Neuronal stem cell (in vitro differentiated cells): Measurements from ENCODE around the gene MTRFR. TPM values are rescaled to one million over a fixed set of nuclear protein-coding genes. Genes with fewer than 3 reads are reported as not detected.

ENCODE experiments used
- DNase-seq: peaks from one replicate; pipeline ENCODE4 v3.0.0-alpha.2; 2013; ENCODE audit warnings: low spot score
- H2AFZ ChIP-seq: one replicate; pipeline ENCODE4 v1.6.1; 2013; ENCODE audit warnings: mild to moderate bottlenecking, low read length, inconsistent platforms
- H2AK5ac ChIP-seq: 2 replicates; pipeline ENCODE4 v1.6.1; 2013; ENCODE audit warnings: low read depth, mild to moderate bottlenecking, inconsistent platforms, low read length, moderate library complexity, mixed read lengths
- H2BK120ac ChIP-seq: 2 replicates; pipeline ENCODE4 v1.6.1; 2013; ENCODE audit warnings: low read depth, mild to moderate bottlenecking, inconsistent platforms, low read length, moderate library complexity, mixed read lengths
- H2BK12ac ChIP-seq: one replicate; pipeline ENCODE4 v1.6.1; 2013; ENCODE audit warnings: low read length, inconsistent platforms
- H2BK15ac ChIP-seq: 2 replicates; pipeline ENCODE4 v1.6.1; 2013; ENCODE audit warnings: mild to moderate bottlenecking, low read length, inconsistent platforms, mixed read lengths
- H2BK5ac ChIP-seq: one replicate; pipeline ENCODE4 v1.6.1; 2013; ENCODE audit warnings: inconsistent platforms, mild to moderate bottlenecking, low read length, moderate library complexity
- H3K14ac ChIP-seq: one replicate; pipeline ENCODE4 v1.6.1; 2013; ENCODE audit warnings: low read length, inconsistent platforms
- H3K18ac ChIP-seq: 2 replicates; pipeline ENCODE4 v1.6.1; 2013; ENCODE audit warnings: low read length, inconsistent platforms
- H3K23ac ChIP-seq: 2 replicates; pipeline ENCODE4 v1.6.1; 2013; ENCODE audit warnings: low read depth, mild to moderate bottlenecking, mixed read lengths, low read length, inconsistent platforms; ENCODE audit not compliant: poor library complexity
- H3K27ac ChIP-seq: replicated peaks from 3 replicates; pipeline ENCODE4 v1.5.1; 2013; ENCODE audit warnings: low read length, inconsistent platforms
- H3K27me3 ChIP-seq, 3 experiments: 2 replicates each; pipeline ENCODE4 v1.6.1; 2013; ENCODE audit warnings: low read length in 3 of 3, mild to moderate bottlenecking in 2 of 3, inconsistent platforms in 1 of 3, low read depth in 1 of 3, mixed read lengths in 1 of 3, moderate library complexity in 1 of 3; ENCODE audit not compliant: control insufficient read depth in 3 of 3, insufficient read depth in 3 of 3
- H3K36me3 ChIP-seq, 2 donors: replicated peaks in 1 of 2; 2 replicates each; pipeline ENCODE4 v1.6.1; 2013; ENCODE audit warnings: low read length in 2 of 2; ENCODE audit not compliant: control insufficient read depth in 2 of 2, insufficient read depth in 2 of 2
- H3K4ac ChIP-seq: 2 replicates; pipeline ENCODE4 v1.6.1; 2013; ENCODE audit warnings: inconsistent platforms, mild to moderate bottlenecking, low read length, moderate library complexity
- H3K4me1 ChIP-seq, 2 donors: 1 replicate in 1 of 2; 2 replicates in 1 of 2; pipeline ENCODE4 v1.6.1; 2013; ENCODE audit warnings: low read length in 2 of 2, low read depth in 1 of 2; ENCODE audit not compliant: control insufficient read depth in 2 of 2, insufficient read depth in 1 of 2
- H3K4me2 ChIP-seq: one replicate; pipeline ENCODE4 v1.6.1; 2013; ENCODE audit warnings: mild to moderate bottlenecking, low read length, inconsistent platforms; ENCODE audit not compliant: insufficient read depth, poor library complexity, severe bottlenecking
- H3K4me3 ChIP-seq, 2 donors: 2 replicates each; pipeline ENCODE4 v1.5.1; 2013; ENCODE audit warnings: low read length in 2 of 2, mild to moderate bottlenecking in 2 of 2, inconsistent platforms in 1 of 2, moderate library complexity in 1 of 2
- H3K79me1 ChIP-seq: one replicate; pipeline ENCODE4 v1.6.1; 2013; ENCODE audit warnings: low read depth, mild to moderate bottlenecking, inconsistent platforms, low read length, moderate library complexity
- H3K9ac ChIP-seq: one replicate; pipeline ENCODE4 v1.6.1; 2013; ENCODE audit warnings: mild to moderate bottlenecking, low read depth, low read length, inconsistent platforms; ENCODE audit not compliant: poor library complexity
- H3K9me3 ChIP-seq, 2 donors: replicated peaks in 1 of 2; 2 replicates each; pipeline versions ENCODE3 to v1.6.1; 2013; ENCODE audit warnings: low read length in 2 of 2, mild to moderate bottlenecking in 2 of 2, inconsistent platforms in 1 of 2, low read depth in 1 of 2, mixed read lengths in 1 of 2, moderate library complexity in 1 of 2; ENCODE audit not compliant: control insufficient read depth in 2 of 2, insufficient read depth in 1 of 2
- H4K8ac ChIP-seq: one replicate; pipeline ENCODE4 v1.6.1; 2013; ENCODE audit warnings: low read depth, mild to moderate bottlenecking, inconsistent platforms, low read length, moderate library complexity
- H4K91ac ChIP-seq: one replicate; pipeline ENCODE4 v1.6.1; 2013; ENCODE audit warnings: low read length, low read depth, mild to moderate bottlenecking, inconsistent platforms; ENCODE audit not compliant: poor library complexity
- WGBS, 2 donors: extraction: QIAGEN DNeasy Blood & Tissue Kit; methylation state at CpG; one replicate each; pipeline ENCODE4 v1.1.7; 2013; ENCODE audit warnings: missing lambda C conversion rate in 2 of 2, mixed read lengths in 1 of 2; ENCODE audit not compliant: insufficient read length in 2 of 2, insufficient replicate concordance in 1 of 2; ENCODE audit errors: extremely low coverage in 2 of 2; 5-methylcytosine and 5-hydroxymethylcytosine counted together
- polyA plus RNA-seq, 2 experiments: library from polyadenylated mRNA; stranded (reverse); fragments of 200-250 nt; gene quantifications; one replicate each; pipeline ENCODE4 v1.2.3, GENCODE V29; 2013

MTRFR gene
- polyA plus RNA-seq (2013, experiment 1 of 2) = 23.8 TPM
- polyA plus RNA-seq (2013, experiment 2 of 2) = 23.3 TPM

DNA sequence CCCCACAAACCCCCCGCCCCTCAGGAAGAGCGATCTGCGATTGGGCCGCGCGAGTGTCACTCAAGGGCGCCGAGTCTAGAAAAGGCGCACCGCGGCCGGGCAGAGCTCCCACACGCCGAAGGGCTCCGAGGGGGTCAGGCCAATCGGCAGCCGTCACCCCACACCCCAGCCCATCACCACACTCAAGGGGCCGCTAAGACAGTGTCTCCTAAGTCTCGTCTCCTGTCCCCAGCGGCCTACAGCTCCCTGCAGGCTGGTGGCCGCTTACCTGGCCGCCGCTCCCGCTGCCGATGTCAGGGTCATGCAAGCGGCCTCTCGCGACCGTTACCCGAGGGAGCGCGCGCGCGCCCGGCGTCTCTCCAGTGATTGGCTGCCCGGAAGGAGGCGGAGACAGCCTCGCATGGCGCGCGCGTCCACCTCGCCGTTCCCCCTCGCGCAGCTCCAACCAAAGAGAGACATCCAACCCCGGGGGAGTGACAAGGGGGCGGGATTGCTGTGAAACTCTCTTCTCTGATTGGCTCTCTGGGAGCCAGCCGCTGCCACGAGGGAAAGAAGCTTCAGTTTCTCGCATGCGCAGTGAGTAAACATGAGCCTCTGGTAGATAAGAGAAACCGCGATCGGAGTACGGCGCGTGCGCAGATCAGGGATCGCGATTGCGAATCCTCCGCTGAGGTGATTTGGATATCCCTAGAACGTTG lies at the start of gene MTRFR, which contains the start of gene MPHOSPH9:
Gene MTRFR, plus strand, starts transcription at position 630 of the 698 bp plus-strand sequence. CDS start 20,239 bp downstream, outside the sequence.
Gene MPHOSPH9, minus strand, starts transcription at position 335 of the 698 bp plus-strand sequence. CDS start 2,777 bp downstream, outside the sequence.
- WGBS, 2 donors = no CpG with 5 or more reads among the region's 66 CpGs
- peak within 1 kb of the TSS; percentile 99 for H3K9ac ChIP-seq
- peak within 1 kb of the TSS; percentile 72 for H3K4me2 ChIP-seq
- peak within 1 kb of the TSS; percentile 93 for H2AFZ ChIP-seq
- H3K27me3 ChIP-seq = no peaks in the 10 kb centered on the region
- peak within 1 kb of the TSS; percentile 100 for H3K18ac ChIP-seq
- H3K4ac ChIP-seq = no peak within 1 kb of the TSS
- H2BK12ac ChIP-seq = no peak within 1 kb of the TSS
- no peak within 1 kb of the TSS for H2BK120ac ChIP-seq
- no peaks in the 10 kb centered on the region for H3K9me3 ChIP-seq
- H3K36me3 ChIP-seq = peaks cover 6 to 47% of the 10 kb centered on the region in 2 donors
- peak within 1 kb of the TSS; percentile 91 for H3K27ac ChIP-seq
- H3K23ac ChIP-seq = peak within 1 kb of the TSS; percentile 100
- DNase-seq = peak; percentile 100
- peaks cover 8% of the 10 kb centered on the region for H3K79me1 ChIP-seq
- H2BK15ac ChIP-seq = peak within 1 kb of the TSS; percentile 87
- peak within 1 kb of the TSS; percentile 94 to 96 for H3K4me3 ChIP-seq
- H2AK5ac ChIP-seq = peak within 1 kb of the TSS; percentile 63
- H3K14ac ChIP-seq = peak within 1 kb of the TSS; percentile 99
- H3K4me1 ChIP-seq = peaks cover 5 to 7% of the 10 kb centered on the region in 2 donors
- H4K91ac ChIP-seq = peak within 1 kb of the TSS; percentile 79
- H4K8ac ChIP-seq = no peak within 1 kb of the TSS
- peak within 1 kb of the TSS; percentile 87 for H2BK5ac ChIP-seq

DNA sequence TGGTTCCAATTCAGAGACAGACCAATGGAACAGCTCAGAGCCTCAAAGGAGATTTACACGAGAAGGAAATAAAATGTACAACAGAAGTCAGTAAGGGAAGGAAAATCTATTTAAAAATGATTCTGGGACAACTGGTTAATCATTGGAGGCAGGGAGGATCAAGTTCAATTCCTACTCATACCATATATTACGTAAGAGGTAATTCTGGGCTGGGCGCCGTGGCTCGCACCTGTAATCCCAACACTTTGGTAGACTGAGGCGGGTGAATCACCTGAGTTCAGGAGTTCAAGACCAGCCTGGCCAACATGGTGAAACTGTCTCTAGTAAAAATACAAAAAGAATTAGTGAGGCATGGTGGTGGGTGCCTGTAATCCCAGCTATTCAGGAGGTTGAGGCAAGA lies 45.6 kb upstream of the MTRFR start:
- Histone ChIP-seq H2AK5ac (no peak overlapping the region), H3K27ac (no peak overlapping the region)
- no CpG with 5 or more reads among the region's 6 CpGs for WGBS, 2 donors

DNA sequence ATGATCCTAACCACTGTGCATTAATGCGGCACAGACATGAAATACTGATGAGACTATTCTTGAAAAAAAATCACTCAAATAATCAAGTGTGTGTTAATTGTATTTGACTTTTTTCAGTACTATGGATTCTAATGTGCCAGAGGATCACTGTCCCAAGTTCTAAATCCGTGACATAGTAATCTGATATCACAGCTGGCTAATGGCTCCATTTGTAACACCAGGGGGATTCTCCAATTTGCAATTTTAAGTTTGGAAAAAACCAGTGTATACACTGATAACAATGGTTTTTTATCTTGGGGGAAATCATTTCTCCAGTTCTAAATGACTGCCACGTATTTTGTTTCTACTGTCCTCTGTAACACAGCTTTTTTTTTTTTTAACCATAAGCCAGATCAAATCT lies 33.3 kb upstream of the MTRFR start:
- H3K9me3 ChIP-seq = no peaks in the 10 kb centered on the region
- no peak overlapping the region for H2AK5ac ChIP-seq
- H3K4ac ChIP-seq = no peak overlapping the region
- no peaks in the 10 kb centered on the region for H3K4me1 ChIP-seq
- H4K8ac ChIP-seq = no peak overlapping the region
- H3K27me3 ChIP-seq = no peaks in the 10 kb centered on the region
- no peak overlapping the region for H2BK120ac ChIP-seq
- H3K4me3 ChIP-seq = no peak overlapping the region
- H2BK5ac ChIP-seq = no peak overlapping the region
- H3K18ac ChIP-seq = no peak overlapping the region
- H3K9ac ChIP-seq = no peak overlapping the region
- H3K14ac ChIP-seq = no peak overlapping the region
- H2BK12ac ChIP-seq = no peak overlapping the region
- H4K91ac ChIP-seq = no peak overlapping the region
- no peak overlapping the region for H3K27ac ChIP-seq
- peaks cover 17 to 95% of the 10 kb centered on the region in 2 donors for H3K36me3 ChIP-seq
- H2AFZ ChIP-seq = no peak overlapping the region
- no CpG with 5 or more reads among the region's 3 CpGs for WGBS, 2 donors
- no peaks in the 10 kb centered on the region for H3K79me1 ChIP-seq
- no peak overlapping the region for H3K4me2 ChIP-seq
- no peak for DNase-seq
- H3K23ac ChIP-seq = no peak overlapping the region
- H2BK15ac ChIP-seq = no peak overlapping the region

More for the DNA sequence above, 45.6 kb upstream of the MTRFR start:
- H3K4me2 ChIP-seq = no peak overlapping the region
- H3K79me1 ChIP-seq = no peaks in the 10 kb centered on the region
- H3K4ac ChIP-seq = no peak overlapping the region
- H3K9me3 ChIP-seq = no peaks in the 10 kb centered on the region
- no peak overlapping the region for H2AFZ ChIP-seq
- no peak overlapping the region for H3K14ac ChIP-seq
- H2BK5ac ChIP-seq = no peak overlapping the region
- no peak overlapping the region for H3K23ac ChIP-seq
- H2BK15ac ChIP-seq = no peak overlapping the region
- H3K18ac ChIP-seq = no peak overlapping the region
- no peak overlapping the region for H3K4me3 ChIP-seq
- H3K27me3 ChIP-seq = no peaks in the 10 kb centered on the region
- H3K4me1 ChIP-seq = no peaks in the 10 kb centered on the region
- peaks cover 22 to 93% of the 10 kb centered on the region in 2 donors for H3K36me3 ChIP-seq
- no peak overlapping the region for H2BK12ac ChIP-seq
- DNase-seq = no peak
- no peak overlapping the region for H4K91ac ChIP-seq
- no peak overlapping the region for H3K9ac ChIP-seq
- H2BK120ac ChIP-seq = no peak overlapping the region
- no peak overlapping the region for H4K8ac ChIP-seq

DNA sequence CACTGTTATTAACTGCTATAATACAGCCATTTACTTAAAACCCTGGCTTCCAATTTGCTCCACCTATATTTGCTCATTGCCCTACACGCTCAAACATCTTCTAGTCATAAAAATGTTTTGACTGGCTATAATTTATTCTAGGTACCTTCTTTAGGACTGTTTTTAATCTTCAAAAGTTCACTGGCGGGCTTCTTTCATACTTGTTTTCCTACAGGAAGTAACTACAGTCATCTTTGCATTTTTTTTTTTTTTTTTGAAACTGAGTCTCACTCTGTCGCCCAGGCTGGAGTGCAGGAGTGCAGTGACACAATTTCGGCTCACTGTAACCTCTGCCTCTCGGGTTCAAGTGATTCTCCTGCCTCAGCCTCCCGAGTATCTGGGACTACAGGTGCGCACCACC lies 32.8 kb upstream of the MTRFR start:
- H3K27me3 ChIP-seq = no peaks in the 10 kb centered on the region
- no peak overlapping the region for H3K4me2 ChIP-seq
- no peak overlapping the region for H3K14ac ChIP-seq
- no peak overlapping the region for H3K27ac ChIP-seq
- H3K4me1 ChIP-seq = no peaks in the 10 kb centered on the region
- H2BK5ac ChIP-seq = no peak overlapping the region
- no peak overlapping the region for H2AK5ac ChIP-seq
- no peak overlapping the region for H3K4ac ChIP-seq
- no peak overlapping the region for H4K91ac ChIP-seq
- WGBS, 2 donors = no CpG with 5 or more reads among the region's 7 CpGs
- no peak overlapping the region for H3K23ac ChIP-seq
- H2BK15ac ChIP-seq = no peak overlapping the region
- H3K9ac ChIP-seq = no peak overlapping the region
- H2BK120ac ChIP-seq = no peak overlapping the region
- no peak overlapping the region for H2AFZ ChIP-seq
- no peaks in the 10 kb centered on the region for H3K79me1 ChIP-seq
- no peak for DNase-seq
- no peaks in the 10 kb centered on the region for H3K9me3 ChIP-seq
- H3K18ac ChIP-seq = no peak overlapping the region
- H2BK12ac ChIP-seq = no peak overlapping the region
- H3K4me3 ChIP-seq = no peak overlapping the region
- no peak overlapping the region for H4K8ac ChIP-seq
- peaks cover 17 to 94% of the 10 kb centered on the region in 2 donors for H3K36me3 ChIP-seq
